GM12891 (cell line): Measurements from ENCODE around the gene COL25A1.

Experiments used
- POLR2A ChIP-seq: IDR thresholded peaks from 2 replicates; pipeline ENCODE4 v1.6.1; 2011; ENCODE audit warnings: low read depth, low read length, control low read depth
- POLR2AphosphoS5 ChIP-seq: IDR thresholded peaks from 2 replicates; pipeline ENCODE4 v1.6.1; 2011; ENCODE audit warnings: low read depth, low read length, control low read depth
- SPI1 ChIP-seq: IDR thresholded peaks from 2 replicates; pipeline ENCODE4 v1.6.1; 2011; ENCODE audit warnings: low read depth, low read length, control low read depth
- TAF1 ChIP-seq: IDR thresholded peaks from 2 replicates; pipeline ENCODE4 v1.6.1; 2011; ENCODE audit warnings: low read depth, low read length, control low read depth

GRCh38 chr4:109077505-109077904 is 225.0 kb downstream of the COL25A1 start:
- no peak for TF ChIP-seq POLR2A
- no peak for TF ChIP-seq POLR2AphosphoS5
- no peak for TF ChIP-seq TAF1
- TF ChIP-seq SPI1, result no peak
